GM19239 (cell line): ENCODE measurements around the gene USP3.

Experiments
- DNase-seq: peaks from one replicate; pipeline ENCODE4 v3.0.0; 2011; ENCODE audit warnings: low spot score; ENCODE audit not compliant: insufficient read length
- FAIRE-seq: peaks from 2 replicates; lab custom pipeline; 2011; peaks lifted over from hg19 to GRCh38; lab: Jason Lieb, UNC

The USP3 gene

DNA sequence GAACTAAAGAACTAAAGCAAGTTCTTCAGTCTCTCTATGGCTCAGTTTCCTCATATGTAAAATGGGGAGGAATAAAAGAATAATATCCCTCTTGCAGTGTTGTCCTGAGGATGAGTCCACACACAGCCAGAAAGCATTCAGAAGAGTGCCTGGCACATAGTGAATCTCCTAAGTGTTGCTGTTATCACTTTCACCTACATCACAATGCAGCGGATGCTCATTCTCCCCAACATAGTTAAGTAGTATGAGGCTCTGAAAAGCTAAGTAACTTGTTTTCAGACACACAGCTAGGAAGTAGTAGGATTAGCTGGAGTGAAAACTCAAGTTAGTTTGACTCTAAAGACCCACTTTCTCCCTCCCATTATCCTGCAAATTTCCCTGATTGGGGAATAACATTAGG, 9.1 kb upstream of the USP3 start:
- FAIRE-seq (no peak), DNase-seq (no peak)

DNA sequence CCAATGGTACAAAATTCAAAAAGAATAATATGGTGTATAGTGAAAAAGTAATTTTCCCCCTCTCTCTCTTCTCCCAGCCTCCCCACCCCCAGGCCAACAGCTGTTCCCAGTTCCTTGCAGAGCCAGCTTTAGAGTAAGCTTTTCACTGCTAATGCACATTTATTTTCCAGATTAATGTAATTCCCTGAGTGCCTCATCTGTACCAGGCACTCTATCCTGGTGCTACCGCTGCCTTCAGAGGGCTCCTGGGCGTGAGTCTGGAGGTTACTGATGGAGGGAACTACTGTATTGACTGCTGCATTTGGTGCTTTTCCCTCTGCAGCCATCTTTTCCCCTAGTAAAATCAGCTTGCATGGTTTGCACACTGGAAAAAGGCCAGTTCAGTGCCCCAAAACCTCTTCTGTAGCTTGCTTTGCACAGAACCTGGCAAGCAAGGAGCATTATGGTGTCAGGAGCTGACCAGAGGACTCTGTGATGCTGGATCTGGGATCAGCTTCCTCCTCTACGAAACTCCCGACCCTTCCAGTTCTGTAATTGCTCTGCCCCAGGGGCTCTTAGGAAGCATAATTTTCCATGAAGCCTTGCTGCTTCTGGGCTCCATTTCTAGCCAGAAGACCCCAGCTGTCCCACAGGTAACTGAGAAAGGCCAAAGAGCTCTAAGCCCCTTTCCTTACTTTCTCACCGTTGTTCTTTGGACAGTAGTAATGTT, 8.5 kb upstream of the USP3 start:
- FAIRE-seq (no peak), DNase-seq (no peak)

DNA sequence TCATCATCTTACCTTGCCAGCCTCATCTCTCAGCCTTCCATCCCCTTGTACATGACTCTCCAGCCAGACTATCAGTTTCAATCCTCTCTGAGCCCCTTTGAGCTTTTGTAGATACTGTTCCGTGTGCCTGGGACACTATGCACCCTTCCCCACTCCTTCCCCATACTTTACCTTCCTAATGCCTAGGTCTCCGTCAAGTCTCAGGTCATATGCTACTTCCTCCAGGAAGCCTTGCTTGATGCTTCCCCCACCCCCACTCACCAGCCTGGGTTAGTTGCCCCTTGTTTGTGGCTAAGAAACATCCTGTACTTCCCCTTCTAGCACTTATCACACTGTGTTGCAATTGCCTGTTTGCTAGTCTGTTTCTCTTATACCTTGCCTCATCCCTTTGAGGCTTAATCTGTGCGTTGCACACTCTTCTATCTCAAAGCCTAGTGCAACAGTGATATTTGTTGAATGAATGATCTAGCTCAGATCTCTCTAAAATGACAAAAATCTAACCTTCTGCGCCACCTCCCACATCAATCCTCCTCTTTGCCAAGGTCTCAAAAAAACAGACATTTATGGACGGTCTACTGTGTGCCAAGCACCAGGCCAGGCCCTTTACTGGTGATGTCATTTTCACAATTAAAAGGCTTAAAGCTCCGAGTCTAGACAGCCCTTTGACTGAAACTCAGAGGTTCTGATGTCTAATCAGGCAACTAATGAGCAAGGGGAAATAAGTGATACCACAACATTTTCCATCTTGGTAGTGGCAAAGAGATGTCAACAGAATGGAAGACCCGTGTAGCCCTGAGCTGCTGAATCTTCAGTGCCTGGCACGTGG, 6.5 kb upstream of the USP3 start:
- FAIRE-seq (peak; percentile 76), DNase-seq (no peak)

DNA sequence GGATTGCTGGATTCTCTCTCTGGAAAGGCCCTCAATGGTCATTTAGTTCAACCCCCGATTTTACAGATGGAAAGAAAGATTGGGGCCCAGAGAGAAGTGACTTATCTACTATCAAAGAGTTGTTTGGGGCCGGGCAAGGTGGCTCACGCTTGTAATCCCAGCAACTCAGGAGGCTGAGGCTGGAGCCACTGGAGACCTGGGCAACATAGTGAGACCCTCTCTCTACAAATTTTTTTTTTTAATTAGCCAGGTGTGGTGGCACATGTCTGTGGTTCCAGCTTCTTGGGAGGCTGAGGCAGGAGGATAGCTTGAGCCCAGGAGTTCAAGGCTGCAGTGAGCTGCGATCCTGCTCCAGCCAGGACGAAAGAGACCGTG, 5.2 kb upstream of the USP3 start:
- FAIRE-seq (no peak), DNase-seq (no peak)

DNA sequence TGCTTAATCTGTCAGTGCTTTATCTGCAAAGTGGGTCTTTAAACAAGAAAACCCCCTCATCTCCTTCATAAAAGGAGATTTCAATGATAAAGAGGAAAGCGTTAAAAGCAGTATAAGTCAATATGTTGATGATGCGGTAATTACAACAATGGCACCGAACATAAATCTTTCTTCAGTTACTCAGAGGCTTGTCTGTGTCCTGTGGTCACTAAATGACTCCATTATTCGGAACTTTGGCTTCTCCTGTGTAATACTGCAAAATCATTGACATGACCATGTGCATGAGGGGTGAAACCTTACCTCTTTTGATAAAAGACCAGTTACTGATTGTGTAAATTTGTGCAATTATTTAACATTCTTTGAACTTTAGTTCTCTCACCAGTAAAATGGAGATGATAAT, 4.8 kb upstream of the USP3 start:
- DNase-seq: no peak

DNA sequence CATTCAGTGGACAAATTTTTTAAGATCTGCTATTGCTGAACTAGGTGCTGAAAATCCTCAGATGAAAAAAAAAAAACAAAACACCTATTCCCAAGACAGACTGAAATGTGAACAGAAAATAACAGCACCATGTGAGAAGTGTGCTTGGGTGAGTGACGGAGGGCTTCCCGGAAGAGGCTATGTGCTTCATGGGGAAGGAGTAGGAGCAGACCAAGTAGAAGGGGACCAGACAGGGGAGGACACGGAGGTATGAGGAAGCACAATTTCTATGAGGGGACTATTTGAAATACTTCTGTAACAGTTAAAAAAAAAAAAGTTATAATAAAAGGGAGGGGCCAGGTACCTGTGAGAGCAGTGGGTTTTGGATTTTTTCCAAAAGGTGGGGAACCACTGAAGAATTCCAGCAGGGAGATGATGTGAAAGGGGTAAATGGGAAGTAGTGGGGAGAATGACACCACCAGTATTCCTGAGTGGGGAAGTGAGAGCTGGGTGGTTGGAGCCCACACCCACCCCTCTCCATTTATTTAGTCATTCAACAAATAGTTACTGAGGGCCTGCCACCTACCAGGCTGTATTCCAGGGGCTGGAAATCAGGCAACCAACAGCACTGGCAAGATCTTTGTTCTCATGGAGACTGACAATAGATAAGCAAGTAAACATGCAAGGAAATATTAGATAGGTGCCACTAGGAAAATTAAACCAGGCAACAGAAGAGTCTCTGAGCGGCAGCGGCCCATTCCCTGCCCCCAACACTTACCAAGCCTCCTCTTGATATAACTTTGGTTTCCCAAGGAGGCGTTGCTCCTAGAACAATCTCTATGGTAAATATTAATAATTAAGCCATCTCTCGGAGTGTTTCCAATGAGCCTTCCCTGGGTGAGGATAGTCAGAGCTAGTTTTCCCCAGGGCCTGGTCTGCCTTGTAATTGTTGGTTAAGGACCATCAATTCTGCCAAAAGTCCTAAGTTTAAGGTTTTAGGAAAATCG, 3.8 kb upstream of the USP3 start:
- DNase-seq: no peak
- no peak for FAIRE-seq

More for the DNA sequence above, 4.8 kb upstream of the USP3 start:
- FAIRE-seq: no peak

DNA sequence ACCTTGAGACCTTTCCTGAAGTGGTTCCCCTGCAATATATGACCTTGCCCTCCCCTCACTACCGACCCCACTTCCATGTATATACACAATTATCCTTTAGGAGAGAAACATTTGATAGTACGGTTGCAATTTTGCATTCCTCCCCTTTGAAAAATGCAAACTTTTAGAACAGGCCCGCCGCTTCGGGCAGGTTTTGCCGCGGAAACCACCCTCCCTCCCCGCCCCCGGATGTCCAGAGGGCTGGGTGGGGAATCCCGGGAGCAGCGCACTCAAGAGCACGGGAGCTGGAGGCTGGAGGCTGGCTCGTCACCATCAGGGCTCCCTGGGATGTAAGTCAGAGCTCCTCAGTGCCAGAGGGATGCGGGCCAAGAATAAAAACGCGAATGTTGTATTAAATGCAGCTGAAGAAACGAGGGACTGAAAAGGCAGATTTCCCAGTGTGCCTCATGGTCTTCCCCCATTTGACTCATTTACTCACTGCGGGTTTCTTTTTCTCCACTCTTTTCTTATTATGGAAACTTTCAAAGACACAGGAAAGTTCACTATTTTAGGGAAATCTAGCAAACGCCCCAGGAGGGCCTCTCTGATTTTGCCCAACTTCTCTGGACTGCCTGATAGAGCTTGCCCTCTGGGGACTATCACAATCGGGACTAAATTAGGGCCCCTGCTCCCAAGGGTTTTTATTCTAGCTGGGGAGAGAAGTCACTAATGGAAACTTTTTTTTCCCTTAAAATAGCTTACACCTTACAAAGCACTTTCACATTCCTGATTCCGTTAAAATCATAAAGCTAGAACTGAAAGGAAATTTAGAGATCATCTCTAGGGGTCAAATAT, 2.9 kb upstream of the USP3 start:
- FAIRE-seq: peak; percentile 37
- no peak for DNase-seq

DNA sequence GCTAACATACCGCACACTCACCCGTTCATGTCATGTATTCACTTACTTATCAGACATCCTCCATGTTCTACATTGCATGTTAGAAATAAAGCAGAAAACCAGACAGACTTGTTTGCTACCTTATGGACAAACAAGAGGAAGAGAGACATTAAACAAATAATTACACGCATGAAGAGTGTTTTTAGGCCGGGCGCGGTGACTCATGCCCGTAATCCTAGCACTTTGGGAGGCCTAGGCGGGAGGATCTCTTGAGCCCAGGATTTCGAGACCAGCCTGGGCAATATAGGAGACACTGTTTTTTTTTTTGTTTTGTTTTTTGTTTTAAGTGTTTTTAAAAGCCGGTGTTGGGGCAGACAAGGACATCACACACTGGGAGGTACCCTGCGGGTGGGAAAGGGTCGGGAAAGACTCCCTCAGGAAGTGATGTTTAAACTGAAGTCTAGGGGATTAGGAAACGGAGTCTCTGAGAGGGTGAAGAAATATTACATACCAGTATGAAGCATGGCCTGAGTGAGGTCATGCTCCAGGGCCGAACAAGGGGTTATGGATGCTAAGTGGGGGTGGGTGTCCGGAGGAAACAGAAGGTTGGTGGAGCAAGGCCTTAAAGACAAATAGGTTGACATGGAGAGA, 2.1 kb upstream of the USP3 start:
- no peak for FAIRE-seq
- no peak for DNase-seq

DNA sequence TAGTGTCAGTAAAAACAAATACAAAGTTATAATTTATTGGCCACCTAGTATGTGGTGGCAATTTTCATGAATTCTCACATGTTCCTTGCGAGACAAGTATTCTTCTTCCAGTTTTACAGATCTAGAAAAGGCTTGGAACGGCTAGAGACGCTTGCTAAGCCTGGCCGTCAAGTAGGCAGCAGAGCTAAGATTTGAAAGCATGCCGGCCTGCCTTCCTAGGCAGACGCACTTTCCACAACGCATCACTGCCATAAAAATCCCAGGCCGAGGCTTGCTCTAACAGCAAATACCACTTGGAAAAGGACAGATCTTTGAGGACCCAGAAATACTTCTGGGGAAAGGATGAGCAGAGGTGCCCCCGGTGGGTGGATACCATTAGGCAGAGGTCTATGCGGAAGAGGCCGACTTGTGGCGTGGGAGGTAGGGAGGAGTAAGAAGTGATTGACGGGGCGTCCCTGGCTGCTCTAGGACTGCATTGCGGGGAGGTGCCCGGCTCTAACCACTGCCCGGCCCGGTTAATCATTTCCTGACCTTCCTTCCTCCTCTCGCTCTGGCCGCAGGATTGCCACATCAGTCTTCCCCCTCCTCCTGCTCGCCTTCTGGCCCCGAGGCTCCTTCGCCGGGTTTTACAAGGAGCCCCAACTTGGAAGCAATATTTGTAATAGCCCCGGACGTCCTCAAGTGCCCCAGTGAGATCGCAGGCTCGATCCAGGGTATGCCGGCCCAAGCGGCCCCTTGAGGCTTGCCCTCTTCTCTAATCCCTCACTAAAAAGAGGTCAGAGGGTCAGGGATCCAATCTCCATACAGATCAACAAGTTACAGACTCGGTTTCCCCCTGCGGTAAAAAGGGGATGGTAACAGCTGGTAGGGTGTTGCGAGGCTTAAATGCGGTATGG, 1.3 kb upstream of the USP3 start:
- DNase-seq (peak; percentile 54), FAIRE-seq (peak; percentile 97)

DNA sequence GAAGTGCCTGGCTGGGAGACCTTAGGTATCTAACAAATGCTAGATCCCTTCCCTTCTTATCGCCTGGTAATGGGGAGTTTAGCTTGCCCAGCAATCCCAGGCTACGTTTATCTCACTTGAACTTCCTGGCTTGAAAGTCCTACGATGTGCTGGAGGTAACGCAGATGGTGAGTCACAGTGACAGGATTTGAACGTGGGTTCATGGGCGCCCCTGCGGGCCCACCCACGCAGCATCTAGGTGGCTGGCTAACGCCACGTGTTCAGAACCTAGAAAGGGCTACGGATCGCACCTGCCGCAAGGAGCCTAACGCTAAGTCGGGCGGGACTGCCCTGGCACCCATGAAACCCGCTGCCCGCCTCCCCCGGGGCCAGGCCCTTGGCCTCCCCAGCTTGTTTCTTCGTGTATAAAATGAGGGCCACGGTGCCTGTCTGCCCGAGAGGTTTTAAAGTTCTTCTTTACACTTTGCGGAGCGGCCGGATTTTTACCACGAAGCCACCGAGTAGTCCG, 600 bp upstream of the USP3 start:
- DNase-seq (no peak), FAIRE-seq (peak; percentile 57)

DNA sequence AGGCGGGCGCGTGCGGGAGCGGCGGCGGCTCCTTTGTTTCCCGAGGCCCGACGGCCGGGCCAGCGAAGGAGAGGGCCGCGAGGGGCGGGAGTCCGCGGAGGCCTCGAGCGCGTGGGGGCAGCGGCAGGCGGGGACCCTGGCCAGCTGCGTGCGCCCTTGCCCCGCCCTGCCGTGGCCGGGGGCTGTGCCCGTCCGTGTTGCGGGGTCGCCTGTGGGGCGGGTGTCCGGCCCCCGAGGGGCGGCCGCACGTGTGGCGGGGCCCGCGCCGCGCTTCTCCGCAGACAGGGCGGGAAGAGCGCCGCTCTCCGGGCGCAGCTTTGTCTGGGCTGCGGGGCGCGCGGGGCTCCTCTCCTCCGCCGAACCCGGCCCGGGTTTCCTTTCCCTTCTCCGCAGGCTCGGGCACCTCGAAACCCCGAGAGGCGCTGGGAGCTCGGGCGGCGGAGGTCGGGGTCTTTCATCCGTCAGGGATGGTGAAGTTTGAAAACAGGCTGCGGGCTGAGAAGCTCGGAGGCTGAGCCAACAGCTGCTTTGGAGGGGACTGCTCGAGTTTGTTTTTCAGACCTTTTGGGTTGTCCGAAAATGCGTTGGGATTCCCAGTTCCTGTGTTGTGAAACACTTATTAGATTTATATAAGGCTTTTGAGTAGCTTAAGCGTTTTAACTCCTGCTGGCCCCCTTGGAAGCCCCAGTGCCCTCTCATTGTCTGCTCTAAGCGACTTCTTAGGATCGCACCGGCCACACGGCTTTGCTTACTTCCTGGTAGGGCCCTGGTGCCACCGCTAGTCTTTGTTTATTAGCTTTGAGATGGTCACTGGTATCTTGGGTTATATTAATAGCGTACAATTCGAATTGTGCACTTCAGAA, 817 bp downstream of the USP3 start:
- peak; percentile 91 for FAIRE-seq
- DNase-seq: no peak

DNA sequence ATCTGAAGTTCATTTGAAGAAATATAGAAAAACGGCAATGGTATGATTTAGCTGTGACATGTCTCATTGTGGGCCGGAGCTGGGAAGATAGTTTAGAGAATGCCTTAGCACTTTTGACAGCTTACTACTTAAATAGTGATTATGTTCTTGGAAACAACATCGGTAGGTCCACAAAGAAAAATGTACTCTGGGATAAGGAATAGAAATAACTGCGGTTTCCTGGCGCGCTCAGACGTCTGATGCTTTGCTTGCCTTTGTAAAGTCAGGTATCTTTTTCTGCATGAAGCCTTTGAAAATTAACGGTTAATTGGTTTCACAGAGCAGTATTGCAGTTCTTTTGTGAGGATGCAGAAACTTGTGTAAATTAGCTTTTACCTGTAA, 1.4 kb downstream of the USP3 start:
- DNase-seq (no peak), FAIRE-seq (peak; percentile 21)

DNA sequence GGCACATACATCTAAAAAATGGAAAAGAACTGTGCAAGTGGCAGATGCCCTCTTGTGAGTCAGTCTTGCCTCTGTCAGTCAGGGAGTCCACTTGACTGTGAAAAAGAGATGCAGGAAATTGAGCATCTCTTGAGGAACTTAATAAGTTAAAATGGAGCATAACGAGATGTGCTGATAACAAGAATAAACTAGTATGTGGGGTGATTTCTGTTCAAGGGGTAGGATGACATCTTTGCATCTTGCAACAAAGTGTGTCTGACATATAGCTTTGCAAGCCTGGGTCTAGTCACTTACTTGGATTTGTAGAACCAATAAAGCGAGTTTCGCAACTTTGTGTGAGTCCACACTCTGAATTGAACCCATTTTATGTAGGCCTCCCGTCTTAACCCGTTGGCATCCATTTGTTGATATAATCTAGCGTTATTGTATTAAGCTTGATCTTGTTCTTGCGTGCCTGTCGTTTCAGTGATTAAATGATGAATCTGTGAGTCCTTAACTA, 2.2 kb downstream of the USP3 start:
- FAIRE-seq (no peak), DNase-seq (no peak)

DNA sequence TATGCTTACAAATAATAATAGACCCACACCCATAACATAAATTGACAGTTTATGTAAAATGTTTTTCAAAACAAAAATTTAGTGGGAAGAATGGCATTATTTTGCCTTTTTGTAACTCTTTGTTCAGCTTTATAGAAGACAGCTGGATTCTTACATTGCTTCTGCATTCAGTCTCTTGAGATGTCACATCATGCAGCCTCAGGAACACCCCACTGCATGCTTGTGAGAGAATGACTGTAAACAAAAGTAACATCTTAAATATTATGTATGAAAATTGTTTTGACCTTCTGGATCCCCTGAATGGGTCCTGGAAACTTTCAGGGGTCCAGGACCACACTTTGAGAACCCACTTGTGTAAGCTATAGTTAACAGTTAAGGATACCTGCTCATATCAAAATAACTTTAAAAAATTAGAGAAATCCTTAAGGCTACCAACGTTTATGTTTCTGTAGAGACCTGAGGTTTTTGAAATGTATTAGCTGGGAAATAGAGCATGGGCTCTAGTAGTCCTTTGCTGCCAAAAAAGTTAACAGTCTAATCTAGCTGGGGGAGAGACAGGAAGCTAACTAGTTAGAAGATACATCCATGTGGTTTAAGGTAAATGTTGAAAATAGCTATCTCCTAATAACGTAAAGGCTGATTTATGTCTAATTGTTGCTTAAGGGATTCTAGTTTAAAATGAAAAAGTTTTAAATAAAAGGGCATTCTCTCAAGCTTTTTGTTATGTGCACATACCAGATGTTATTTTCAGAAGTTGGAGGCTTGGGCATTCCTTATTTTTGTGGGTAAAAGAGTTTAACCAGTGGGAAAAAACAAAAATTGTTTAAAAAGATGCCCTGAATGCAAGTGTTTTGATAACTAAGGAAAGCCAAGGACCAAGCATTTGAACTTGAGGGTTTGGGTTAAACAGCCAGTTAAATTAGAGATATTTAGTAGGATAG, 3.8 kb downstream of the USP3 start:
- FAIRE-seq: peak; percentile 4
- DNase-seq: no peak

DNA sequence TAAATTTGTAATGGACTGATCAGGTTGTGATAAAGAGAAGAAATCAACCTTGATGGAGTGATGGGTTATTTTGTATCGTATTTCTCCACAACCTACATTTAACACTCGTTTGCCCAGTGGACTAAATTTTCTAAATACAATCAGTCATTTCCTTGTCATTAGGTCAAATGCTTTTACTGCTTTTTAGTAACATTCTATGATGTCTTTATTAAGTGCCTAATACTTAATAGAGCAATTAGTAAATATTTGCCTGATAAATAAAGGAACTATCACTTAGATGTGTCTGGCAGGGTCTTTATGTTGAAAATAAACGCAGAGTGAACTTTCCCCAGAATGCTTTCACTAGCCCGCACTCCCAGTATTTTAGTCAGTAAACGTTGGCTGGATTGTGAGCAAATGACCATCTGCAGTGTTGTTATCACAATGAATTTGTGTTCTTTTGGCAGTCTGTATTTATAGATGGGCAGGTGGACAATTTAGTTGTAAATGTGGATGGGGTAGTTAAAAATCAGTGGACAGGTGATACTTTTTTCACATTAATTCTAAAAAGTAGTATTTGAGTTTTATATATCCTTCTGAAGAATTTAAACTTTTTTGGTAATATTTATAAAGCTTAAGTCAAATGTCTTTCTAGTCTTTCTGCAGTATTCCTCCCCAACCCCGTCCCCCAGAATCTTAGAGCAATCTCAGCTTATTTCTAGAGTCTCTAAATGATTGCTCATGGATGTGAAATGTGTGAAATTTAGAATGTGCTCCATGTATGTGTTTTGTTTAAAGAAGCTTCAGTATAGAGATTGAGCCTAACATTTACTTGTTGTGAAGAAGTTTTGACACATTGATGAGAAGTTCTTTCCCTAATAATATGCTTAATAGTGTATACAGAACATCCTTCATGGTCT, 4.9 kb downstream of the USP3 start:
- DNase-seq (no peak), FAIRE-seq (no peak)
